BE2C (cell line): ENCODE results near the gene ARHGEF4.

Source experiments
- DNase-seq: peaks from one replicate; pipeline ENCODE4 v3.0.0-alpha.2; 2020
- H3K27me3 ChIP-seq: fragments of 250-450 bp; sonication (Bioruptor Pico); 2 replicates; pipeline ENCODE4 v1.5.1; 2020; ENCODE audit warnings: mild to moderate bottlenecking
- H3K36me3 ChIP-seq: fragments of 250-450 bp; sonication (Bioruptor Pico); 2 replicates; pipeline ENCODE4 v1.5.1; 2020; ENCODE audit warnings: mild to moderate bottlenecking
- H3K4me1 ChIP-seq: fragments of 250-450 bp; sonication (Bioruptor Pico); 2 replicates; pipeline ENCODE4 v1.5.1; 2020
- H3K4me3 ChIP-seq: 2 replicates; pipeline ENCODE4 v1.5.1; 2011; ENCODE audit warnings: low read depth, low read length
- H3K9me3 ChIP-seq: fragments of 250-450 bp; sonication (Bioruptor Pico); 2 replicates; pipeline ENCODE4 v1.5.1; 2020
- TF ChIP-seq, protein P1 (sequence below): IDR thresholded peaks from 2 replicates; pipeline ENCODE4 v1.5.1; 2012; ENCODE audit warnings: mild to moderate bottlenecking, low read depth, low read length

ARHGEF4 gene

DNA sequence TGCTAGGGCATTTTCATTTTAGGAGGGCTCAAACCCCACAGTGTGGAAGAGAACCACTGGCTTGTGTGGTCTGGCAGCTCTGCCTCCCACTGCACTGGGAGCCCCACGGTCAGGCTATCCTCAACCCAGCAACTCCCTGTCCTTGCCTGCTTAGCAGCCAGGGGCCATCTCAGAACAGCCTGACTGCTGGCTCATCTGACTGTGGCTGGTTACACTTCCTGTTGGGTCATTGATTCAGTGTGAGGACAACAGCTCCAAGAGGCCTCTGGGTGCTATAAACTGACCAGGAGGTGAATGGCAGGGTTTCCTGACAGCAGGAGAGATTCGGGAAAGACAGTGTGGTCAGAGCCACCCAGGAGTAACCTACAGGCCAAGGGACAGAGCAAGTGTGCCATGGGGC is 41.3 kb upstream of the ARHGEF4 start:
- Histone ChIP-seq H3K4me3 (no peak overlapping the region), H3K9me3 (no peaks in the 10 kb centered on the region), H3K27me3 (no peaks in the 10 kb centered on the region), H3K4me1 (0 out of 2 replicates have a peak, but pooled peaks cover 3% of the 10 kb centered on the region), H3K36me3 (no peaks in the 10 kb centered on the region)
- DNase-seq = no peak
- TF ChIP-seq, protein P1, sequence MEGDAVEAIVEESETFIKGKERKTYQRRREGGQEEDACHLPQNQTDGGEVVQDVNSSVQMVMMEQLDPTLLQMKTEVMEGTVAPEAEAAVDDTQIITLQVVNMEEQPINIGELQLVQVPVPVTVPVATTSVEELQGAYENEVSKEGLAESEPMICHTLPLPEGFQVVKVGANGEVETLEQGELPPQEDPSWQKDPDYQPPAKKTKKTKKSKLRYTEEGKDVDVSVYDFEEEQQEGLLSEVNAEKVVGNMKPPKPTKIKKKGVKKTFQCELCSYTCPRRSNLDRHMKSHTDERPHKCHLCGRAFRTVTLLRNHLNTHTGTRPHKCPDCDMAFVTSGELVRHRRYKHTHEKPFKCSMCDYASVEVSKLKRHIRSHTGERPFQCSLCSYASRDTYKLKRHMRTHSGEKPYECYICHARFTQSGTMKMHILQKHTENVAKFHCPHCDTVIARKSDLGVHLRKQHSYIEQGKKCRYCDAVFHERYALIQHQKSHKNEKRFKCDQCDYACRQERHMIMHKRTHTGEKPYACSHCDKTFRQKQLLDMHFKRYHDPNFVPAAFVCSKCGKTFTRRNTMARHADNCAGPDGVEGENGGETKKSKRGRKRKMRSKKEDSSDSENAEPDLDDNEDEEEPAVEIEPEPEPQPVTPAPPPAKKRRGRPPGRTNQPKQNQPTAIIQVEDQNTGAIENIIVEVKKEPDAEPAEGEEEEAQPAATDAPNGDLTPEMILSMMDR = no peak

DNA sequence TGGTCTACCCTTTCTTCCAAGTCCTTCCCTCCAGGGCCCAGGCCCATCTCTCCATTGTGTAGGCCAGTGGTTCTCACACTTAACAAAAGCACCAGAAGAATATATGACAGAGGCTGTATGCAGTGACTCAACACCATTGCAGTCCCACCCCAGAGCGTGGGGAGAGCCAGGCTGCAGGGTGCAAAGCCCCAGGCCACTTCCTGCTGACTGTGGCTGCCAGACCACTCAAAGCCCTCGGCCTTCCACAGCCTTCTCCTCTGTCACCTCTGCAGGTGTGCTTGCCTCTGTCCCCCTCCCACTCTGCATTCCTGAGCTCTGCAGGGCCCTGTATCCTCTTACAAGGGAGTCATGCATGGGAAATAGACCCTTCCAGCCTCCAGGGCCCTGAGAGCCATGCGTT is 40.4 kb upstream of the ARHGEF4 start:
- no peaks in the 10 kb centered on the region for H3K27me3 ChIP-seq
- TF ChIP-seq, protein P1 = no peak

DNA sequence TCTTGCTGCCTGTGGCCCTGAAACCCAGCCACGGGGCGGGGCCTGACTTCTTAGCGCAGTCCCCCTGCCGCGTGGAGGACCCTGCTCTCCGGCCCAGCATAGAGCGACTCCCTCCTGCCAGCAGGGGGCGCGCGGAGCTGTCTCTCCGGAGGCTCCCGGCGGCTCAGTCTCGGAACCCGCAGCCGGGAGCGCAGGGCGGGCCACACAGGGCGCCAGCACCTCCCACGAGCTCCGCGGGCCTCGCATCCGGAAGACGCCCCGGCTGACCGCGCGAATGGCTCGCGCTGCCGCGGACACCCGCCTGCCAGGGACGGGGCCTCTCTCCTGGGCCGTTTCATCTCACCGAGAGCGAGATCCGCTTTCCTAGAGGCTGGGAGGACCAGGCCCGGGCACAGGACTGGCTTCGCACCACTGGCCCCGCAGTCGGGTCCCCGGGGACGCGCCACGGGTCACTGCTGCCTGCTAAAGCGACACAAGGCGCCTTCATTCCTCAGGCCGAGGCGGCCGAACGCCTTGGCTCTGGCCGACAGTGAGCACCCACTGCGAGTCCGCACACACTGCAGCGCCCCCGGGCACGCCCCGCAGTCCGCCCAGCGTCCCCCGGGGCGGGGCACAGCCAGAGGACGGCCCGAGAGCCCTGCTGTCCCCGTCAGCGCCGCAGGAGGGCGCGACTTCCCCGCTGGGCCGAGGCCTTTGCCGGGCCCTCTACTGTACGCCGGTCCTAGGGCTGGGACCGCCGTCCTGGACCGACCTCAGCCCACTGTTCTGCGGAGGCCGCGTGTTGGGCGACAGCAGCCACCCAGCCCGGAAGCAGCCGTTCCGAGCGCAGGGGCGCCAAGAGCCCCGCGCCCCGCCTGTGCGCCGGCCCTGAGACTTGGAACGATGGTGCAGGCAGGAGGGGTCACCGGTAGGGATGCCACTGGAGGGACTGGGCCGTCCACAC is 39.0 kb upstream of the ARHGEF4 start:
- TF ChIP-seq, protein P1 = peak; percentile 69
- 0 out of 2 replicates have a peak, but pooled peaks cover 3% of the 10 kb centered on the region for H3K4me1 ChIP-seq
- H3K27me3 ChIP-seq = no peaks in the 10 kb centered on the region
- peak; percentile 89 for DNase-seq
- H3K9me3 ChIP-seq = no peaks in the 10 kb centered on the region
- no peaks in the 10 kb centered on the region for H3K36me3 ChIP-seq
- H3K4me3 ChIP-seq = peak overlapping the region; percentile 63

More for the DNA sequence above, 40.4 kb upstream of the ARHGEF4 start:
- DNase-seq = no peak
- no peaks in the 10 kb centered on the region for H3K9me3 ChIP-seq
- 0 out of 2 replicates have a peak, but pooled peaks cover 3% of the 10 kb centered on the region for H3K4me1 ChIP-seq
- no peak overlapping the region for H3K4me3 ChIP-seq
- no peaks in the 10 kb centered on the region for H3K36me3 ChIP-seq

DNA sequence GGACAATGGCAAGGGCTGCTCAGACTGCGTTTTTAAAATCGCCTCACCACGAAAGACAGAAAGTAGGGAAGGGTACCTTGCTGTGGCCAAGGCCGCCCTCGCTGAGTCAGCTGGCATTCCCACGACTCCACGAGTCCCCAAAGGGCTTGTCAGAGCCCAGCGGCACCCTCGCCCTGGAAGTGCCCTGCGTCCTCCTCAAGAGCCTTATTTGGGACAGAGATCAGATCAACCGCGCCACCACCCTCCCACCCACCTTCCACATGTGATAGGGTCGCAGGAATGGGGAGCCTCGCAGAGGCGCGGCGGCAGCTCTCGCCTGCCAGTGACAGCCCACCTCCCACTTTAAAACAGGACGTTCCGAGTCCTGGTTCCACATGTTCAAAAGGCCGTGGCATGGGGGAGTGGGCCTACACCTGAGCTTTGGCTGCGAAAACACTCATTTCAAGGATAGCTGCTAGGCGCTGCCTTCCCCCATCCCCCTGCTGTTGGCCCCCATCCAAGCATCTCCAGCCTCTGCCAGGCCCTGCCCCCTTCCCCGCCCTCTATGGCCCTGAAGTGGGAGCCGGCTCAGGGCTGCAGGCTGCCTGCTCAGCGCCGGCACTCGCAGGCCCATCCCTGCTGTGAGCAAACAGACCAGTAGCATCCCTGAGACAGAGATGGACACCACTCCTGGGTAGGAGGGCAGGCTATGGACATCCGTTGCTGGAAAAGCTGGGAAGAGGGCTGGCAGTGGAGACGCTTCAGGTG is 38.1 kb upstream of the ARHGEF4 start:
- DNase-seq = peak; percentile 82
- no peaks in the 10 kb centered on the region for H3K27me3 ChIP-seq
- H3K4me1 ChIP-seq = 0 out of 2 replicates have a peak, but pooled peaks cover 3% of the 10 kb centered on the region
- TF ChIP-seq, protein P1 = no peak
- H3K36me3 ChIP-seq = no peaks in the 10 kb centered on the region
- peak overlapping the region; percentile 63 for H3K4me3 ChIP-seq
- no peaks in the 10 kb centered on the region for H3K9me3 ChIP-seq

DNA sequence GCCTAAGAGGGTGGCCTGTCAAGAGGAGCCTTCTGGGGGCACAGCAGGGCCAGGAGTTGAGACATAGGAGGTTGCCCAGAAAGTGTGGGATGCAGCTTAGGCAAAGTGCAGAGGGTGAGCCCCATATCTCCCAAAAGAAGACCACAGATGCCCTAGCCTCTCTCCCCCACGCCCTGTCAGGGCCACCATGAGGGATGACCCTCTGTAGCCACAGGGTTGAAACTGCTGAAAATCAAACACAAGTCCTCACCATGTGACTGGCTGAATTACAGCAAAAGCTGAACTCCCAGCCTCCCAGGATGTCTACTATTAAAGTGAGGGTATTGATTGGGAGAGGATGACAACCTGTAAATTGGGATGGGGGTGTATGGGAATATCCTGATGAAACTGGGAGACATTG is 37.4 kb upstream of the ARHGEF4 start:
- TF ChIP-seq, protein P1 = no peak
- DNase-seq = no peak
- H3K36me3 ChIP-seq = no peaks in the 10 kb centered on the region
- H3K4me1 ChIP-seq = 0 out of 2 replicates have a peak, but pooled peaks cover 3% of the 10 kb centered on the region
- no peaks in the 10 kb centered on the region for H3K27me3 ChIP-seq
- H3K9me3 ChIP-seq = no peaks in the 10 kb centered on the region
- H3K4me3 ChIP-seq = no peak overlapping the region
